Left lobe of liver (tissue), 2 donors: ENCODE data around the gene PROK1. TPM values are rescaled to one million over a fixed set of nuclear protein-coding genes. Genes with fewer than 3 reads are reported as not detected.
A peak's percentile ranks its signal among the peaks of the same experiment; 100 is the strongest.
"Not testable (repeated sequence)": the region's sequence is repeated elsewhere in the genome, so short reads cannot be mapped to it uniquely, and the experiment has no call there.

ENCODE experiments used
- ATAC-seq: fragments of 200-7000 bp; cut with Tn5 transposase; one replicate; pipeline ENCODE4 v1.9.1; 2020; ENCODE audit warnings: mild to moderate bottlenecking, moderate library complexity
- DNase-seq: peaks from one replicate; pipeline ENCODE4 v3.0.0-alpha.2; 2020; ENCODE audit warnings: low spot score
- total RNA-seq: library from RNA; stranded (reverse); gene quantifications from one replicate; pipeline ENCODE4 v1.2.1, GENCODE V29; 2021
- donor health status: DM: no; HTN: no; CAD: no; lungs with moderate emphysema.
- donor health status: DM: no; HTN: yes; CAD: no.

Gene PROK1
- total RNA-seq: not detected

GRCh38 chr1:110450929-110451328, at the start of gene PROK1:
Gene PROK1 (plus strand): TSS chr1:110451149. CDS start chr1:110451217, 68 bp downstream.
- ATAC-seq (no peak), DNase-seq (no peak)

GRCh38 chr1:110403805-110404204, 47.1 kb upstream of the PROK1 start:
- no peak for DNase-seq
- no peak for ATAC-seq

- DNase-seq (no peak), ATAC-seq (no peak)
Measured at GRCh38 chr1:110404401-110404800, 46.5 kb upstream of the PROK1 start.

GRCh38 chr1:110406407-110406806, 44.5 kb upstream of the PROK1 start:
- ATAC-seq, DNase-seq: not testable (repeated sequence)

- DNase-seq: peak; percentile 96
Measured at GRCh38 chr1:110407260-110408210, 43.4 kb upstream of the PROK1 start, which contains the start of gene LAMTOR5. Gene LAMTOR5 (minus strand): TSS chr1:110407694. CDS start chr1:110407620, 74 bp downstream.

GRCh38 chr1:110408488-110408887, 42.5 kb upstream of the PROK1 start:
- ATAC-seq (no peak), DNase-seq (no peak)

More at GRCh38 chr1:110407260-110408210, 43.4 kb upstream of the PROK1 start, which contains the start of gene LAMTOR5:
- ATAC-seq: peak; percentile 95

GRCh38 chr1:110409316-110409715, 41.6 kb upstream of the PROK1 start:
- DNase-seq: no peak

GRCh38 chr1:110411173-110411735, 39.7 kb upstream of the PROK1 start:
- no peak for DNase-seq
- ATAC-seq: no peak

More at GRCh38 chr1:110409316-110409715, 41.6 kb upstream of the PROK1 start:
- no peak for ATAC-seq

- ATAC-seq: peak; percentile 81
- peak; percentile 69 for DNase-seq
Measured at GRCh38 chr1:110412576-110412975, 38.4 kb upstream of the PROK1 start.

- not testable (repeated sequence) for DNase-seq, ATAC-seq
Measured at GRCh38 chr1:110413045-110413444, 37.9 kb upstream of the PROK1 start.

GRCh38 chr1:110418729-110419128, 32.2 kb upstream of the PROK1 start:
- no peak for ATAC-seq
- no peak for DNase-seq

GRCh38 chr1:110420023-110420662, 30.8 kb upstream of the PROK1 start:
- DNase-seq (no peak), ATAC-seq (peak; percentile 96)

GRCh38 chr1:110420874-110421793, 29.8 kb upstream of the PROK1 start:
- ATAC-seq (no peak), DNase-seq (no peak)

GRCh38 chr1:110424699-110425611, 26.0 kb upstream of the PROK1 start:
- ATAC-seq (no peak), DNase-seq (no peak)

- ATAC-seq (no peak), DNase-seq (no peak)
Measured at GRCh38 chr1:110425612-110426152, 25.3 kb upstream of the PROK1 start.

GRCh38 chr1:110426854-110427253, 24.1 kb upstream of the PROK1 start:
- ATAC-seq (no peak), DNase-seq (no peak)

- ATAC-seq: no peak
- no peak for DNase-seq
Measured at GRCh38 chr1:110428946-110429345, 22.0 kb upstream of the PROK1 start.

GRCh38 chr1:110430366-110430765, 20.6 kb upstream of the PROK1 start:
- DNase-seq: no peak
- no peak for ATAC-seq

GRCh38 chr1:110430901-110431300, 20.0 kb upstream of the PROK1 start:
- DNase-seq (no peak), ATAC-seq (no peak)
